Lung microvascular endothelial cell (primary cell): Measurements from ENCODE around the gene NKG7. TPM values are rescaled to one million over a fixed set of nuclear protein-coding genes. Genes with fewer than 3 reads are reported as not detected.
"Not testable (repeated sequence)": the region's sequence is repeated elsewhere in the genome, so short reads cannot be mapped to it uniquely, and the experiment has no call there.

Experiments used
- DNase-seq, 2 donors: peaks; one replicate each; pipeline versions ENCODE4 v3.0.0 to v3.0.0-alpha.2; 2010; ENCODE audit warnings: low read depth in 2 of 2
- total RNA-seq: library from RNA; depleted of rRNA; stranded (reverse); fragments of >200 nt; gene quantifications from 2 replicates; pipeline ENCODE4 v1.2.1, GENCODE V29; 2014

Gene NKG7, protein sequence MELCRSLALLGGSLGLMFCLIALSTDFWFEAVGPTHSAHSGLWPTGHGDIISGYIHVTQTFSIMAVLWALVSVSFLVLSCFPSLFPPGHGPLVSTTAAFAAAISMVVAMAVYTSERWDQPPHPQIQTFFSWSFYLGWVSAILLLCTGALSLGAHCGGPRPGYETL
- total RNA-seq = not detected in 2 replicates

- DNase-seq = no peak
Measured at GRCh38 chr19:51372649-51373504, at the start of gene NKG7. Gene NKG7 (minus strand): TSS chr19:51372654. CDS start chr19:51372535, 119 bp downstream.

GRCh38 chr19:51422053-51422448, 49.6 kb upstream of the NKG7 start:
- DNase-seq = peak; percentile 78 to 85

- no peak for DNase-seq
Measured at GRCh38 chr19:51421229-51422052, 49.0 kb upstream of the NKG7 start.

GRCh38 chr19:51420511-51420910, 48.1 kb upstream of the NKG7 start:
- DNase-seq = not testable (repeated sequence)

DNA sequence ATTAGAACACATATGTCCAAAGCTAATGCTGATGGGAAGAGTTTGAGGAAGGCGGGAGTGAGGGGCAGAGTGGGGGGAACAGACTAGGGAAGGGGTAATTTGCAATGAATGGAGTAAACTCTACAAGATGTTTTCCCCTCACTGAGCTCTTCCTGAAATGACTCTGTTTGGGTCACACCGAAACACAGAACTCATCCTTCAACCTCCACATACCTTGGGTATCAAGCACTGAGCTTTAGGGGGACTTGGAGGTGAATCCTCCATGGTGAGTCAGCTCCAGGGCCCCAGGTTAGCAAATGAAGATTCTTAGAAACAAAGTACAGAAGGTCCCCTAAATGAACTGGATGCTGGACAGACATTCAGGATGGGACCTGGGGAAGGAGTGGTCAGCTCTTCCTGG, 46.3 kb upstream of the NKG7 start:
- no peak for DNase-seq

GRCh38 chr19:51417810-51418157, 45.3 kb upstream of the NKG7 start:
- no peak for DNase-seq

DNA sequence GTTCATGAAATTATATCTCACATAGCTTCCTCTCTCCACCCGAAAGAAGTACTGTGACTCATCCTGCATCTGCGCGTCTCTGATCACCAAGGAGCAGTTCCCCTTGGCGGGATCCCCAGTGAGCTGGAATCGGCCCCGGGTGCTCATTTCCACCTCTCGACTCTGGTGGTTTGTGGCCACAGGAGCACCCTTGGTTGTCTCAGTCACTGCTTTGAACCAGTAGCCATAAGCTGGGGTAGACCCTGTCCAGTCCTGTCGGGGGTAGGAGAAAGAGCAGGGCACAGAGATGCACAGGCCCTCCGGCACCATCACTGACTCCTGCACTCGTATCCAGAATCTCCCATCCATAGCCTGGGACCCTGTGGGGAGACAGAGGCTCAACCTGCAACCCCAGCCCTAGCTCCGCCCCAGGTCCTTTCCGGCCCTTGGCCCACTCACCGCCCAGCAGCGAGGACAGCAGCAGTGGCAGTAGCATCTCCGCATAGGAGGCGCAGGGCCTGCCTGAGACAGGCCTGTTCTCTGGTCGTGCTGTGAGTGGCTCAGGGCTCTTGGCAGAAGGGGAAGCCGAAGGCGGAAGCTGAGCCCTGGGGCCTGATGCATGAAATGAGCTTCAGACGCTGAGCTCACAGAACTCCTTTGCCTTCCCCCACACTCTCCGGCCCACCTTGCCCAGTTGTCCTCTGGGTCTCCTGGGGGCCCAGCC, 44.8 kb upstream of the NKG7 start, which contains the start of gene SIGLEC10:
Gene SIGLEC10, minus strand, starts transcription at position 536 of the 703 bp plus-strand sequence. Its CDS starts 61 bp downstream, at position 475.
- DNase-seq = no peak

GRCh38 chr19:51416422-51416821, 44.0 kb upstream of the NKG7 start:
- not testable (repeated sequence) for DNase-seq

DNA sequence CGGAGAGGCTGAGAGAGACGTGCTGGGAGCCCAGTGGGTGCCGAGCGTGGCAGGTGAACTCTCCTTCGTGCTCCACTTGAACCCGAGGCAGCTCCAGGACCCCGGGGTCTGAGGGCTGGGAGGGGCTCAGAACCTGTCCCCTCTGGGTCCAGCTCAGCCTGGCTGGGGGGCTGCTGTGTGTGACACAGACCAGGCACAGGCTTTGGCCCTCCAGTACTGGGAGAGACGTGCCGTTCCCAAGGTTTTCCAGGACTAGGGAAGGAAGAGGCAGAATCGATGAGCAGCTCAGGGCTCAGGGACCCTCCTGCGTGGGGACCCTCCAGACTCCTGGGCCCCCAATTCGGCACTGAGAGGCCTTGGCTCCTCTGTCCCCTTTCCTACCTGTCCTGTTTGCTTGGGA, 42.7 kb upstream of the NKG7 start:
- no peak for DNase-seq

DNA sequence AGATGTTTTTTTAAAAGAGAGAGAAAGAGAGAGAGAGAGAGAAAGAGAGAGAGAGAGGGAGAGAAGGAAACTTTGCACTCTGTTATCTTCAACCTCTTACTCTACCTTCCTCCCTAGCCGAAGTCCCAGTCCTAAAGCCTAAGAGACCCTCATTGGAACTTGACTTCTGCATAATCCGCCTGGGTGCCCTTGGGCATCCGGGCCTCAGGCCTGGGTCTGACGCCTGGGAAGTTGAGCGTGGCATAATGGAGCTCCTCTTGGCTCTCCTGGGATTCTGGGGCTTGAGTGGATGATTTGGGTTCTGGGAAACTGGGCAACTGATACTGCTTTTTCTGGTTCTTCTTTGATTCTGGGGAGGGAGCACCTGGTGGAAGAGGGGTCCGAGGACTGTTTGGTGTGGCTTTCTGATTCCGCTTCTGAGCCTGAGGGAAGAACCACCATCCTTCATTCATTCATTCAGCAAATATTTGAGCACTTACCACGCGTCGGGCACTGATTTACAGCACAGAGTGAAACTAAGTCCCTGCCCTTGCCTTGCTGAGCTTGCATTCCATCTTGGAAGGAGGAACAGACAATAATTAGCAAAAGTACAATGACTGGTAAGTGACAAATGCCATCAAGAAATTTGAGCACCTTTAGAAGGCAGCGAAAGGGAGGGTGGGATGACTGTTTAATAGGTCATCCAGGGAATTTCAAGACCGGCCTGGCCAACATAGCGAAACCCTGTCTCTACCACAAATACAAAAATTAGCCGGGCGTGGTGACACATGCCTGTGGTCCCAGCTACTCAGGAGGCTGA, 38.7 kb upstream of the NKG7 start:
- no peak for DNase-seq

DNA sequence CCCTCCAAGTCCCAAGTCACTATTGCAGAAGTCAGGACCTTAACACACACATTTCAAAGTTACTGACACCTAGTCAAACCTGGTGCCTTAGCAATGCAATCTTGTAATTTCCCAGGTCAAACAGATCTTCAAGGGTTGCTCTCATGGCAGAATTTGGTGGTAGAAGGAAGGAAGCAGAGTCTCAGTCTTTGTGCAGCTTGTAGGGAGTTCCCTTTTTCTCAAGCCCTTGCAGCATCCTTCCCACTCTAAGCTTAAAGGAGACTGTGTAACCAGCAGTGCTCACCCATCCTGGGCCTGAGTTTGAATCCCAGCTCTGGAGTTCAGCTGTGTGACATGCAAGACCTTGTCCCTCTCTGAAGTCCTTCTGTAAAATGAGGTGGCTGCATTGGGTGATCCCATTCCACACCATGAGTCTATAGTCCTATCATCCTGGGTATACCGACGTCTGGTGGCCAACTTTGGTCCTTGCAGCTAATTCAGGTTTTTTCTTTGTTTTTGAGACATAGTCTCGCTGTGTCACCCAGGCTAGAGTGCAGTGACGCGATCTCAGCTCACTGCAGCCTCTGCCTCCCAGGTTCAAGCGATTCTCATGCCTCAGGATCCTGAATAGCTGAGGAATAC, 35.2 kb upstream of the NKG7 start:
- DNase-seq = peak; percentile 21 to 61

DNA sequence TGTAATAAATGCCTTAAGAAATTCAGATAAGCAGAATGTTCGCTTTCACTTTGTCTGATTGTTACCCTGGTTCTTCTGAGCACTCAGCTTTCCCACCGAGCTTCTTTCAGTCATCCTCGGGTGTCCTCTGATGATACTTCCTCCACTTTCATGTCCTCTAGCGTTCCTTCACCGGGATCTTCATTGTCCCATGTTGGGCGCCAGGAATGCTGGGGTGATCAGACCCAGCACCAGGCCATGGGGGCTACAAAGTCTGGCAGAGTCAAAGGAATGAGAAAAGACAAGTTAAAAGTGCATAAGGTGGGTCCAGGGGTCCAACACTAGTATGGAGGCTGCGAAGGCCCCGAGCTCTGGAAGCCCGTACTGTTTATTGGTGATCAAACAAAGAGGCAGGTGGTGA, 29.7 kb upstream of the NKG7 start:
- DNase-seq = no peak

DNA sequence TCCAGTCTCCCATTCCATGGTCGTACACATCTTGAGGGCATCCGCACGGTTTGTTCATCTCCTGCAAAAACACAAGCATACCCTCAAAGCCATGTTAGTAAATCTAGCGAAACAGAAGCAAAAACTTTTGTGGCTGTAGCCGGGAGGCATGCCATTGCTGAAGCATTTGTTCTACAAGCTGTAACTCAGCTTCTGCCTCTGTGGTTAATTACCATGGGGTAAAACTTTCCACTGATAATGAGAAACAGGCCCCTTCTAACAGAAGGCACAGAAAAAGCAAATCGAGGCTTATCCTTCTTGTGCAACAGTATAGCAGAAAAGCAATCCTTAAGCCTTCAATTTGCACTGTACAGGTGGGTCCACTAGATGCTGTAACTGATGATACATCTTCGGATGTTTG, 27.5 kb upstream of the NKG7 start:
- not testable (repeated sequence) for DNase-seq

DNA sequence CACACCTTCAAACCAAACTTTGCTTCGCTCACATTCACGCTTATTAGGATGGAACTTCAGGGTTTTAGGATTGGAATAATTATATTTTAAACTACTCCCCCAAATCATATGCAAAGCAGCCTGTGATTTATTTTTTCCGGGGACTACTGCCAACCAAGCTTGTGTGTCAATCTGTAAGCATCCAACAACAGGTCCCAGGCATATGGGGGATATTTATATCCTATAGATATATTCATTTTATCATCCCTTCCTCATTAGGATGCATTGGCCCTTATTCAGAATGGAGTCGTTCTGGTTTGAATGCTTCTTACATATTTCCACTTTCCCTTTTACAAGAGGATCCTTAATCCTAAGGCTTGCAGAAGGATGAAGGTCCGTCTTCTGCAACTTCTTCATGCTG, 26.8 kb upstream of the NKG7 start:
- no peak for DNase-seq

- peak; percentile 24 to 31 for DNase-seq
Measured at GRCh38 chr19:51398096-51398704, 25.7 kb upstream of the NKG7 start.

- DNase-seq = not testable (repeated sequence)
Measured at GRCh38 chr19:51397453-51397852, 25.0 kb upstream of the NKG7 start.

DNA sequence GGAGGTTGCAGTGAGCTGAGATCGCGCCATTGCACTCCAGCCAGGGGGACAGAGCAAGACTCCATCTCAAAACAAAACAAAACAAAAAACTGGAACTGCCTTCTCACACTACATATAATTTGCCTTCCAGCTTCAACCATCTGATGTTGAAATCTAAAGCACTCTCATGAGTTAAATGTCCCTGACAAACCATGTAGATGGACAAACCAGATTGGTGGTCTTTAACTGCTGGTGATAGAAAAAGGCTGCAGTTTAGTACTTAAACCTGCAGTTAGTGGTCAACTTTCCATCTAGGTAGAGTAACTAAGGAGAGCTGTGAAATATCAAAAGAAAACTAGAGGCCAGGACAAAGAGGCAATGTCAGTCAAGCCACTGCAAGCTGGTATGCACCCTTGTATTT, 23.7 kb upstream of the NKG7 start:
- no peak for DNase-seq

DNA sequence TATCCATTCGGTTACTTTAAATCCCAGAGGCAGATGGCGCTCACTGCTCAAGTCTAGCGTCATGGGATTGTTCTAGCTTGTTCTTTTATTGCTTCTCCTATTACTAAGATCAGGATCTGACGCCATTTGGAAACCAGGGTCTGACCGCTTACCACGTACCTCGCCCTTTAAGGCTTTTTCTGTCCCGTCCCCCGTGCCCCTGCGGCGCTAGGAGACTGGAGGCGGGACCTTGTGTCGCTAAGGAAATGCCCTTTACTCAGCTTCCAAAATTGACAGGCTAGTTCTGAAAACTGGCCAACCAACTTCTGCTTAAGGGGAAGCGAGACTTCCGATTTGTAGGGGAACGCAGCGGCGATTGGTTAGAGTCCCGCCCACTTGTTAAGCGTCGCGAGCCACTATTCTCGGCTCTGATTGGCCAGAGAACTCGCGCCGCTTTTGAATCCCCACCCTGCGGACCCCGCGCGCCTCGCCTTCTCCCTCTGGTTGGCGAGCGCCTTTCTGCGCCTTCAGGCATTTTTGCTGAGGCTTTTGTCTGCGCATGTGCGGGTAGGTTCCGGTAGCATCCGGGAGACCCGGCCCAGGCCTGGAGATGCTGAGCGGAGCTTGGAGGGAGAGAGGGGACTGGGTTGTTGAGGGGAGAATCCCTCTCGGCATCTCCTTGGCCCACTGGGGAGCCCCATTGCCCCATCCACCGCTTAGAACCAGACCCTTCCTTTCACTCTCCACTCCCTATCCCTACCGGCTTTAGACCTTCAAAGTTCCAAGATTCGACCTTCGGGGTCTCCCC, 21.8 kb upstream of the NKG7 start:
- DNase-seq = peak; percentile 96 to 97

- DNase-seq = no peak
Measured at GRCh38 chr19:51392701-51393100, 20.2 kb upstream of the NKG7 start.
